ENCODE measurements around the gene DPP3. TPM values are rescaled to one million over a fixed set of nuclear protein-coding genes. Genes with fewer than 3 reads are reported as not detected.

DPP3 gene
- total and polyA plus RNA-seq, 2 experiments from 2014 or later = 21.9 to 44.9 TPM

DNA sequence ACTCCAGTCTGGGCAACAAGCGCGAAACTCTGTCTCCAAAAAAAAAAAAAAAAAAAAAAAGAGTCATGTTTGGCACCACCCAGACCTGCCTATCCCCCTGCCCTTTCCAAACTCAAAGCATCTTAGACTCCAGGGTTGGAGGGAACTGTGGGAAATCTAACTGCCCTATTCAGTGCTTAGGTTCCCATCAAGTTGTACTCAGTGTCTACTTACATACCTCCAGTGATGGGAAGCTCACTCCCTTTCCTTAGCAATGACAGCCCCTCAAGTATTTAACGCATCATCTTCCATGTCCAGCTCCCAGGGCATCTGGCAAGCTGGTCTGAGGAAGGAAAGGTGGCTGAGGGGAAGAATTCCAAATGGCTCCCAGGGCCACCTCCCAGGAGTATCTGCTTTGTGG lies 69.5 kb downstream of the DPP3 start:
- TF ChIP-seq, protein P1, sequence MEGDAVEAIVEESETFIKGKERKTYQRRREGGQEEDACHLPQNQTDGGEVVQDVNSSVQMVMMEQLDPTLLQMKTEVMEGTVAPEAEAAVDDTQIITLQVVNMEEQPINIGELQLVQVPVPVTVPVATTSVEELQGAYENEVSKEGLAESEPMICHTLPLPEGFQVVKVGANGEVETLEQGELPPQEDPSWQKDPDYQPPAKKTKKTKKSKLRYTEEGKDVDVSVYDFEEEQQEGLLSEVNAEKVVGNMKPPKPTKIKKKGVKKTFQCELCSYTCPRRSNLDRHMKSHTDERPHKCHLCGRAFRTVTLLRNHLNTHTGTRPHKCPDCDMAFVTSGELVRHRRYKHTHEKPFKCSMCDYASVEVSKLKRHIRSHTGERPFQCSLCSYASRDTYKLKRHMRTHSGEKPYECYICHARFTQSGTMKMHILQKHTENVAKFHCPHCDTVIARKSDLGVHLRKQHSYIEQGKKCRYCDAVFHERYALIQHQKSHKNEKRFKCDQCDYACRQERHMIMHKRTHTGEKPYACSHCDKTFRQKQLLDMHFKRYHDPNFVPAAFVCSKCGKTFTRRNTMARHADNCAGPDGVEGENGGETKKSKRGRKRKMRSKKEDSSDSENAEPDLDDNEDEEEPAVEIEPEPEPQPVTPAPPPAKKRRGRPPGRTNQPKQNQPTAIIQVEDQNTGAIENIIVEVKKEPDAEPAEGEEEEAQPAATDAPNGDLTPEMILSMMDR (IDR thresholded peaks at IDR 0.05; ENCODE audit: low read depth, low read length) = no peak
- no peak for DNase-seq (ENCODE audit: low read depth in 1 of 2, low spot score in 1 of 2)
- no peaks in the 10 kb centered on the region for H3K9me3 ChIP-seq (ENCODE audit: low read depth)
- H3K27me3 ChIP-seq = no peaks in the 10 kb centered on the region
- no peaks in the 10 kb centered on the region for H3K36me3 ChIP-seq
- H3K4me3 ChIP-seq = no peak overlapping the region
- H3K27ac ChIP-seq = no peak overlapping the region
- H3K4me1 ChIP-seq (ENCODE audit: low read depth) = peaks cover 4% of the 10 kb centered on the region

DNA sequence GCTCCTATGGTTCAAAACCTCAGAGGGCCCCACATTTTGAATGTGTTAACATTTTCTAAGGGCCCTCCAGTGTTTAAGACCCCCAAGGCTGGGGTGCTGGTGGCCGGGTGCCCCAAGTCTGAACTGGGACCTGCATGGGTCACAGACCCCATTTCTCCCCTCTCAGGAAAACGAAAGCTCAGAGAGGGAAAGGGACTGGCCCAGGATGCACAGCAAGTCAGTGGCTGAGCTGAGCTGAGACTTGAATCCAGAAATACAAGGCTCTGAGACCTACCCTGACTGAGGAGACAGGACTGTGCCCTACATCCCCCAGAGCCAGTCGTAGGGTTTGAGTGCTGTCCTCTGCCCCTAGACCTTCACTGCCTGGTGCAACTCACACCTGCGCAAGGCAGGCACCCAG lies 70.7 kb downstream of the DPP3 start:
- no peaks in the 10 kb centered on the region for H3K36me3 ChIP-seq
- peaks cover 4% of the 10 kb centered on the region for H3K4me1 ChIP-seq (ENCODE audit: low read depth)
- TF ChIP-seq, protein P1 (IDR thresholded peaks at IDR 0.05; ENCODE audit: low read depth, low read length) = no peak
- H3K4me3 ChIP-seq = no peak overlapping the region
- H3K9me3 ChIP-seq (ENCODE audit: low read depth) = no peaks in the 10 kb centered on the region
- DNase-seq (ENCODE audit: low read depth in 1 of 2, low spot score in 1 of 2) = no peak
- no peaks in the 10 kb centered on the region for H3K27me3 ChIP-seq
- H3K27ac ChIP-seq = peak overlapping the region; percentile 65

DNA sequence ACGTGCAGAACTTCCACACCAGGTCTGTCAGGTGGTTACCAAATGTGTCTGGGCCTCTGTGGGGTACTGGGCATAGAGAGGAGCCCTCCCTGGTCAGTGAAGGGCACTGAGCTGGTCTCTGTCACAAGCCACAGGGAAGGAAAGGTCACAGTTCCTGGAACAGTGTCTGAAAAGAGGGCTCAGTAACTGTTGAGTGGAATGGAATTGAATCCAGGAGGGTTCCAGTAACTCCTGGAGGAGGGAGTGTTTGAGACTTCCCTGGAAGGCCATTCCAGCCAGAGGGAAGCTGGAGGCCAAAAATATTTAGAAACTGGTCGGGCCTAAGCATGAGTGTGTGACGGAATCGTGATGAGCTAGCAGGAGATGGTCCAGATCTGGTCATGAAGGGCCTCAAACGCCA lies 74.4 kb downstream of the DPP3 start:
- Histone ChIP-seq H3K4me3 (no peak overlapping the region), H3K36me3 (peaks cover 13% of the 10 kb centered on the region), H3K4me1 (ENCODE audit: low read depth) (no peaks in the 10 kb centered on the region), H3K9me3 (ENCODE audit: low read depth) (no peaks in the 10 kb centered on the region), H3K27ac (no peak overlapping the region), H3K27me3 (no peaks in the 10 kb centered on the region)
- TF ChIP-seq, protein P1 (IDR thresholded peaks at IDR 0.05; ENCODE audit: low read depth, low read length) = no peak
- DNase-seq (ENCODE audit: low read depth in 1 of 2, low spot score in 1 of 2) = no peak

DNA sequence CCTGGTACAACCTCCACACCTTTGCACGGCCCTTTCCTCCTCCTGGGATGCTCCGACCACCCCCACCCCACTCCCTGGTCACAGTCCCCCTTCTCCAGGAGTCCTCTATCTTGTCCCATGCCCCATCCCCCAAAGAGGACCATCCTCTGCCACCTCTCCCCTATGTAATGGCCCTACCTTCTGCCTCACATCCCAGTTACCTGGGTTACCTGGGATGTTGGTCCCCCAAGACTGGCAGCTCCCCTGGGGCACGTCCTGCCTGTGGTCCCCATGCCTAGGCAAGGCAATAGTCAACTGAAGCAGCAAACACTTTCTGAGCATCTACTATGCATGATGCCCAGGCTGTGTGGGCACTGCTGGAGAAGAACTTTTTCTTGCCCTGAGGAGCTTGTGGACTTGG lies 75.2 kb downstream of the DPP3 start:
- no peak for DNase-seq (ENCODE audit: low read depth in 1 of 2, low spot score in 1 of 2)
- Histone ChIP-seq H3K36me3 (peaks cover 22% of the 10 kb centered on the region), H3K4me1 (ENCODE audit: low read depth) (no peaks in the 10 kb centered on the region), H3K4me3 (no peak overlapping the region), H3K27me3 (no peaks in the 10 kb centered on the region), H3K27ac (no peak overlapping the region), H3K9me3 (ENCODE audit: low read depth) (no peaks in the 10 kb centered on the region)
- TF ChIP-seq, protein P1 (IDR thresholded peaks at IDR 0.05; ENCODE audit: low read depth, low read length) = no peak

DNA sequence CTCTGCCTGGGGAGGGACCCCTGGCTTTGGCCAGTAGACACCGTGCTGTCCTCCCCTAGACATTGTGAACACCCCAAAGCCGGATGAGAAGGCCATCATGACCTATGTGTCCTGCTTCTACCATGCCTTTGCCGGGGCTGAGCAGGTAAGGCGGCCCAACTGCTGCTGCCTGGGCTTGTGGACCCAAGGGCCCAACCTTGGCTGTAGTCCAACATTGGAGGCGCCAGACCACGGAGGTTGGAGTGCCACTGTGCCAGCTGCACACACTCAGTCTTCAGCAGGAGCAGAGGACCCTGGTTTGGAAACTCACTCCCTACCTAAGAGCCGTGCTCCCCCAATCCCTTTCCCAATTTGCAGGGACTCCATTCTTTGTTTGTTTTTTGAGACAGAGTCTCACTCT lies 75.9 kb downstream of the DPP3 start:
- no peaks in the 10 kb centered on the region for H3K9me3 ChIP-seq (ENCODE audit: low read depth)

More for the DNA sequence above, 75.9 kb downstream of the DPP3 start:
- H3K4me1 ChIP-seq (ENCODE audit: low read depth) = no peaks in the 10 kb centered on the region
- DNase-seq (ENCODE audit: low read depth in 1 of 2, low spot score in 1 of 2) = no peak
- H3K27ac ChIP-seq = no peak overlapping the region
- no peaks in the 10 kb centered on the region for H3K27me3 ChIP-seq
- TF ChIP-seq, protein P1 (IDR thresholded peaks at IDR 0.05; ENCODE audit: low read depth, low read length) = no peak
- H3K4me3 ChIP-seq = no peak overlapping the region
- H3K36me3 ChIP-seq = peaks cover 27% of the 10 kb centered on the region

Measured in cardiac muscle cell (in vitro differentiated cells and primary cell).